Psoas muscle (tissue), 8 donors: Measurements from ENCODE around the gene PRKAG2. TPM values are rescaled to one million over a fixed set of nuclear protein-coding genes. Genes with fewer than 3 reads are reported as not detected.

Experiments used
- ATAC-seq, 4 donors: fragments of 200-7000 bp; cut with Tn5 transposase; one replicate each; pipeline ENCODE4 v1.9.1; 2020; ENCODE audit warnings: moderate library complexity in 3 of 4, mild to moderate bottlenecking in 2 of 4
- DNase-seq, 2 donors: peaks; one replicate each; pipeline ENCODE4 v3.0.0-alpha.2; 2020
- H3K27ac ChIP-seq: fragments of 200-600 bp; one replicate; pipeline ENCODE4 v1.8.0; 2022
- H3K27me3 ChIP-seq, 3 donors: fragments of 200-600 bp in 1 of 3; one replicate each; pipeline versions ENCODE4 v1.6.1 to v1.8.0; 2013 to 2022; ENCODE audit warnings: low read length in 2 of 3, mild to moderate bottlenecking in 2 of 3, moderate library complexity in 1 of 3; ENCODE audit not compliant: insufficient read depth in 3 of 3
- H3K36me3 ChIP-seq, 2 donors: fragments of 200-600 bp in 1 of 2; one replicate each; pipeline versions ENCODE4 v1.6.1 to v1.8.0; 2013 to 2022; ENCODE audit warnings: low read depth in 1 of 2, mild to moderate bottlenecking in 1 of 2, moderate library complexity in 1 of 2; ENCODE audit not compliant: insufficient read depth in 1 of 2
- H3K4me1 ChIP-seq: fragments of 200-600 bp; one replicate; pipeline ENCODE4 v1.8.0; 2022
- H3K4me3 ChIP-seq: fragments of 200-600 bp; one replicate; pipeline ENCODE4 v1.8.0; 2022; ENCODE audit warnings: mild to moderate bottlenecking
- H3K9me3 ChIP-seq: fragments of 200-600 bp; one replicate; pipeline ENCODE4 v1.8.0; 2022
- WGBS, 3 donors: extraction: QIAGEN DNeasy Blood & Tissue Kit; methylation state at CpG; one replicate each; pipeline versions ENCODE4 v1.1.6 to v1.1.7; 2013; 5-methylcytosine and 5-hydroxymethylcytosine counted together
- intact Hi-C, 2 donors: fragments of 100-400 bp; cut with DNase I; formaldehyde crosslinking; loops; one replicate each; pipeline versions ENCODE4 v1.11.0 to v1.14.2; 2022
- polyA plus RNA-seq, 3 donors: library from polyadenylated mRNA; stranded (reverse); fragments of 200-250 nt; gene quantifications; one replicate each; pipeline ENCODE4 v1.2.3, GENCODE V29; 2013
- total RNA-seq, 4 donors: library from RNA; stranded (reverse); fragmentation: NEBNext Ultra II Directional in 2 of 4; extraction: Animal tissue kit (Norgen Biotek cat#: 25700) in 2 of 4; gene quantifications; one replicate each; pipeline versions ENCODE4 v1.2.1 to v1.2.4, GENCODE V29; 2021 to 2023
- TF ChIP-seq, protein P1 (sequence below): fragments of 200-600 bp; IDR thresholded peaks from one replicate; pipeline ENCODE4 v1.8.0; 2022; ENCODE audit warnings: antibody characterized with exemption
- donor health status: healthy with polysubstance abuse.
- donor health status: DM: no; HTN: no; CAD: no; lungs with moderate emphysema.
- donor health status: Bipolar disorder and iron deficiency.
- donor health status: healthy.
- donor health status: DM: yes; HTN: yes; CAD: no.
- donor health status: DM: no; HTN: no; CAD: no.
- donor health status: DM: no; HTN: no; CAD: no.
- donor health status: DM: yes; HTN: yes; CAD: no.

Gene PRKAG2
- total and polyA plus RNA-seq, 7 donors, result 9.3 to 143 (median 19.8) TPM

DNA sequence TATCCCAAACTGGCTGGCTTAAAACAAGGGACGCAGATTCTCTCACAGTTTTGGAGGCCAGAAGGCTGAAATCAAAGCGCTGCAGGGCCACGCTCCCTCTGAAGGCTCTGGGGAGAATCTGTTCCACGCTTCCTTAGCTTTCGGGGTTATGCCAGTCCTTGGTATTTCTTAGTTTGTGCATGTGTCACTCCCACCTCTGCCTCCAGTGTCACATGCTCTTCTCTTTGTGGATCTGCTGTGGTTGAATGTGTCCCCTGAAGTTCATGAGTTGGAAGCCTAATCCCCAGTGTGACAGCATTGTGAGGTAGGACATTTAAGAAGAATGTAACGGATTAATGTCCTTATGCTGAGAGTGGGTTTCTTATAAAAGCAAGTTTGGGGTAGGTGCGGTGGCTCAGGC, 327.8 kb downstream of the PRKAG2 start:
- WGBS, 3 donors, result 82 to 94% (median 90%) methylated on average over 7 of the region's 7 CpGs
- DNase-seq, result no peak
- TF ChIP-seq, protein P1, sequence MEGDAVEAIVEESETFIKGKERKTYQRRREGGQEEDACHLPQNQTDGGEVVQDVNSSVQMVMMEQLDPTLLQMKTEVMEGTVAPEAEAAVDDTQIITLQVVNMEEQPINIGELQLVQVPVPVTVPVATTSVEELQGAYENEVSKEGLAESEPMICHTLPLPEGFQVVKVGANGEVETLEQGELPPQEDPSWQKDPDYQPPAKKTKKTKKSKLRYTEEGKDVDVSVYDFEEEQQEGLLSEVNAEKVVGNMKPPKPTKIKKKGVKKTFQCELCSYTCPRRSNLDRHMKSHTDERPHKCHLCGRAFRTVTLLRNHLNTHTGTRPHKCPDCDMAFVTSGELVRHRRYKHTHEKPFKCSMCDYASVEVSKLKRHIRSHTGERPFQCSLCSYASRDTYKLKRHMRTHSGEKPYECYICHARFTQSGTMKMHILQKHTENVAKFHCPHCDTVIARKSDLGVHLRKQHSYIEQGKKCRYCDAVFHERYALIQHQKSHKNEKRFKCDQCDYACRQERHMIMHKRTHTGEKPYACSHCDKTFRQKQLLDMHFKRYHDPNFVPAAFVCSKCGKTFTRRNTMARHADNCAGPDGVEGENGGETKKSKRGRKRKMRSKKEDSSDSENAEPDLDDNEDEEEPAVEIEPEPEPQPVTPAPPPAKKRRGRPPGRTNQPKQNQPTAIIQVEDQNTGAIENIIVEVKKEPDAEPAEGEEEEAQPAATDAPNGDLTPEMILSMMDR, result no peak
- ATAC-seq, result no peak
- H3K4me3 ChIP-seq, result no peak overlapping the region
- intact Hi-C loops, result no loop called here
- H3K27ac ChIP-seq, result no peak overlapping the region
- no peaks in the 10 kb centered on the region for H3K27me3 ChIP-seq
- H3K9me3 ChIP-seq, result no peaks in the 10 kb centered on the region
- peaks cover 8% of the 10 kb centered on the region for H3K4me1 ChIP-seq
- H3K36me3 ChIP-seq, result no peaks in the 10 kb centered on the region

- intact Hi-C loops, result no loop called here
These were observed 332.7 kb downstream of the PRKAG2 start for GRCh38 chr7:151544183-151544582.

DNA sequence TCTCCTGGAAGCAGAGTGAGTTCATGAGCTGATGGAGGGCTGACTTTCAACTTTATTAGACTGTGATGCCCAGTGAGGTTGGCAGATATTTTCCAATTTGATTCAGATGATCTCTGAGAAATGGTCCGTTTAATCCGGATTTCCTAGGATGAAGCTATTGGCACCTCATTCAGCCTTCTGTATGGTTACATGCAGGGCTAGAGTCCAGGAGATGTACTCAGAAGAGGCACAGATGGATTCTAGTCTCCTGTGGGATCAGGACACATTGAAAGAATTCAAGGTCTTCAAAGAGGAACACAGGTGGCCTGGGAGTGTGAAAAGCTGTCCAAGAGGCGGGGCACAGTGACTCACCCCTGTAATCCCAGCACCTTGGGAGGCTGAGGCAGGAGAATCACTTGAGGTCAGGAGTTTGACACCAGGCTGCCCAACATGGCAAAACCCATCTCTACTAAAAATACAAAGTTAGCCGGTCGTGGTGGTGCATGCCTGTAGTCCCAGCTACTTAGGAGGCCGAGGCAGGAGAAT, 334.2 kb downstream of the PRKAG2 start:
- intact Hi-C loops, result no loop called here
- Histone ChIP-seq H3K27ac (no peak overlapping the region), H3K36me3 (no peaks in the 10 kb centered on the region), H3K4me3 (no peak overlapping the region), H3K9me3 (no peaks in the 10 kb centered on the region), H3K27me3 (no peaks in the 10 kb centered on the region), H3K4me1 (peaks cover 13% of the 10 kb centered on the region)
- 53 to 73% (median 56%) methylated on average over 6 of the region's 6 CpGs for WGBS, 3 donors
- no peak for DNase-seq
- peak; percentile 3 to 39 (median 21) for ATAC-seq
- TF ChIP-seq, protein P1, result no peak

More at GRCh38 chr7:151544183-151544582, 332.7 kb downstream of the PRKAG2 start:
- Histone ChIP-seq H3K36me3 (no peaks in the 10 kb centered on the region), H3K27me3 (no peaks in the 10 kb centered on the region), H3K9me3 (no peaks in the 10 kb centered on the region), H3K27ac (no peak overlapping the region), H3K4me1 (no peaks in the 10 kb centered on the region), H3K4me3 (no peak overlapping the region)
- TF ChIP-seq, protein P1, result no peak
- DNase-seq, result no peak
- ATAC-seq, result no peak

GRCh38 chr7:151541709-151542499, 335.0 kb downstream of the PRKAG2 start:
- Histone ChIP-seq H3K4me3 (no peak overlapping the region), H3K9me3 (no peaks in the 10 kb centered on the region), H3K36me3 (no peaks in the 10 kb centered on the region), H3K4me1 (peaks cover 14% of the 10 kb centered on the region), H3K27me3 (no peaks in the 10 kb centered on the region), H3K27ac (no peak overlapping the region)
- DNase-seq, result no peak
- TF ChIP-seq, protein P1, result no peak
- peak; percentile 67 to 79 (median 74) for ATAC-seq
- intact Hi-C loops, result no loop called here
- WGBS, 3 donors, result 50 to 66% (median 53%) methylated on average over 17 of the region's 17 CpGs
